ENCODE data around the gene PDE10A.

PDE10A gene

DNA sequence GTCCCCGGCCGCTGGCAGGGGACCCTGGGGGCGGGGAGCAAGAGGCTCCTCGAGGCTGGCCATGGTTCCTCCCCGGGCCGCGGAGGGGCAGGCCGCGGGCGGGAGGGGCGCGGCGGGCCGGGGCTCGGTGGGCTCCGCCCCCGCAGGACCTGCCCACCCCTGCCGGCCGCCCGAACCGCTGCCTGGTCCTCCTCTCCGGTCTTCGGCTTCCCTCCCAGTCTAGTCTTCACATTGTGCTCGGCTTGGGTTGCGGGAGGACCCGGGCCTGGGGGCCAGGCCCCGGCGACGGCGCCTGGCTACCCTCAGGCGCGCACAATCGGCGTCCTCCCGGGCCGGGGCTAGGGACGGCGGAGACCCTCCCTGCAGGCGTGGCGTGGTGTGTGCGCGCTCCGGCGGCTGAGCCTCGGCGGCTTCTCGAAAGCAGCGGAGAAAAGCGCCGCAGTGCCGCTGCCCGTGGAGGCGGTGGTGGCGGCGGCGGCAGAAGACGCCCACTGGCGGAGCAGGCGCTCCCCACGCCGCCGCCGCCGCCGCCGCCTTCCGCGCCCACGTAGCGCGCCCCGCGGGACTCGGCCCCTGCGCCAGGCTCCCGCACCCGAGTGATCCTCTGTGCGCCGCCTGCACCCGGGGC is at the start of gene PDE10A:
Gene PDE10A, minus strand, starts transcription at position 493 of the 628 bp plus-strand sequence. Its CDS starts 430 bp downstream, at position 63.
- DNase-seq (ENCODE audit: low spot score) = no peak

DNA sequence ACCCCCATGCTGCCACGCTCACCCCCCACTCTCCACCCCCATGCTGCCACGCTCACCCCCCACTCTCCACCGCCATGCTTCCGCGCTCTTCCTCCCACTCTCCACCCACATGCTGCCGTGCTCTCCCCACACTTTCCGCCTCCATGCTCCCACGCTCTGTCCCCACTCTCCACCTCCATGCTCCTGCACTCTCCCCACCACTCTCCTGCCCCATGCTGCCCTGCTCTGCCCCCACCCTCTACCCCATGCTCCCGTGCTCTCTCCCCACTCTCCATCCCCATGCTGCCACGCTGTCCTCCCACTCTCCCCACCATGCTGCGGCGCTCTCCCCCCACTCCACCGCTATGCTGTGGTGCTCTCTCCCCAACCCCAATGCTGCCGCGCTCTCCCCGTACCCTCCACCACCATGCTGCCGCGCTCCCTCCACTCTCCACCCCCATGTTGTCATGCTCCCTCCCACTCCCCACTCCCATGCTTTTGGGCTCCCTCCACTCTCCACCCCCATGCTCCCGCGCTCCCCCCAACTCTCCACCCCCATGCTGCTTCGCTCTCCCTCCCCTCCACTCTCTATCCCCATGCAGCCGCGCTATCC is 46.0 kb upstream of the PDE10A start:
- DNase-seq (ENCODE audit: low spot score) = no peak

DNA sequence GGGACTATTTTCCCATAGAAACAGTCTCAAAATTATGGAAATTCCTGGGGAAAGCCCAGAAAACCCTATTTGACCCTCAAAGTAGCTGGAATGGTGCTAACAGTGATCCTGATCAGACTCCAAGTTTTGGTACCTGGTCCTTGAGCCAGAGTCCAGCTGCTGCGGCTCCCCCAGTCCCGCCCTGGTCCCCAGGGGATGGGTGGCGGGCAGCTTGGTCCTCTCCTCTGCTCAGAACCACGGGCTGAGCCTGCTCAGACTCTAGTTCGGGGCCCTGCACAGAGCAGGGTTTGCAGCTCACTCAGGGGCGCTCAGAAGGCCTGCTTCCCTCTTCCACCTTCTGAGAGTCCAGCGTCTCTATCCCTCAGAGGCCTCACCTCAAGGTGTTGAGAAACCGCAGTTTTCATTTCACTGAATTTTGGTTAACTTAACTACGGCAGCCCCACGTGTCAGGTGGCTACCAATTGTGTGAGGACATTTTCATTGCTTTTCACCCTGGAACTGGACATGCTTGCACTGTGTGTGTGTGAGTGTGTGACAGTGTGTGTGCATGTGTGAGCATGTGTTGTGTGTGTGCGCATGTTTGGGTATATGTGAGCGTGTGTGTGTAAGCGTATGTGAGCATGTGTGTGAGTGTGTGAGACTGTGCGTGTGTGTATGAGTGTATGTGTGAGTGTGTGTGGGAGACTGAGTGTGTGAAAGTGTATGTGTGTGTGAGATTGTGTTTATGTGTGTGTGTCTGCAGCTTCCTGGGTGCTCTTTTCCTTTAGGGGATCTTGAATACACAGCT is 44.2 kb upstream of the PDE10A start:
- DNase-seq (ENCODE audit: low spot score) = no peak

DNA sequence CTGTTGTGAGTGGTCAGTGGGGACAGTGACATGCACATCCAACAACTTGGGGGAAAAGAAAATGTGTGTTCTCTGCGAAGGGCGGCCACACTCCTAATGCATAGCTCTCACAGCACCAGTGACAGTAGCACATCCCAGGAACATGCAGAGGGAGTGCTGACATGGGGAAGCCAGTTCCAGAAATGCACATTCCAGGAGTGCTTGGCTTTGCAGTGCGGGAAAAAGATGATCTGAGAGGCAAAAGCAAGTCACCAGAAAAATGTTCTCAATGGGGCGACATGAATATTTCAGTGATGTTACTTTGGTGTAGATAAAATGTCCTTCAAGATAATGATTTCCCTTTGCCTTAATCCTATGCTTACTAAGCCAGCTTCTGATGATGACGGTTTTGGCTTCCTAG is 42.9 kb upstream of the PDE10A start:
- no peak for DNase-seq (ENCODE audit: low spot score)

DNA sequence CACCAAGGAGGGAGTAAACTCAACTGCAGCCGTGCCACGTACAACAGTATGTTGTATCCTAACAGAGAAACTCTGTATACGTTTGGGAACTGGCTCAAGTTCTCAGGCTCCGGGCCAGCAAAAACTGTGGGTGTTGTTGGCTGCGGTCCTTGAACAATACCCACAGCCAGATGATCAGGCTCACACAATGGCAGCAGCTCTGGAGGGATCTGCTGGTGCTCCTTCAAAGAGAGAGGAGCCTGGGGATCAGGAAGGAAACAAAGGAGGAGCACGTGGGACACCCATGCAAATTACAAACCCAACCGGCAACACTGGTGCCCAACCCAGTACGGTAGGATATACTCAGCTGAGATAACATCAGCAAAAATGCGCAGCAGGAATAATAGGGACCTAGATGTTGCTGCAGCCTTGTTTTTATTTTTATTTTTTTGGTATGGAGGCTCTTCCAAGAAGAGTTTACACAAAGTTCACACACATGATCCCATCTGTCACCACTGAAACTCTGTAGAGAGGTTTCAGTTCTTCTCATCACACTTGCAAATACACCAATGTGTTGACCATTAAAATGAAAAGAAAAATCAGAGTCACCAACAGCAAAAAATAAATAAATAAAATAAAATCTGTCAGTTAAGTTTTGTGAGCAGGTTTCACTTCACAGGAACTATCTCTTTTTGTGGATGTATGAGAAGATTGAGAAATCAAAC is 41.2 kb upstream of the PDE10A start:
- no peak for DNase-seq (ENCODE audit: low spot score)

DNA sequence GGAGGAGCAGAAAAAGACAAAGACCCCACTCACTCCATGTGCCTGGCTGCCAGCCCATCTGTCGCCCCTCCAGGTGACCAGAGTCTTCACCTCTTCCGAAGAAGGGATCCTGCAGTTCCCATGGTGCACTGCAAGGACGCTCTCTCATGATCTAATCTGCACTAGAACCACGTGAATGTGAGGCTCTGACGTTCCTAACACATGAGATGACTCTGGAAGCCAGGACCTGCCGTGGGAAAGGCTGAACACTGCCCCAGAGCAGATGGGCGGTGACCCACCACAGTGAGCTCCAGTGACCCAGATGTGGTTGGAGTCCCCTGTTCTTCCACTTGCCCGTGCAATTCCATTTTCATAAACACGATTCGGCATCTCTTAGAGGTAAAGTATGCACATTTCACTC is 39.6 kb upstream of the PDE10A start:
- DNase-seq (ENCODE audit: low spot score) = no peak

DNA sequence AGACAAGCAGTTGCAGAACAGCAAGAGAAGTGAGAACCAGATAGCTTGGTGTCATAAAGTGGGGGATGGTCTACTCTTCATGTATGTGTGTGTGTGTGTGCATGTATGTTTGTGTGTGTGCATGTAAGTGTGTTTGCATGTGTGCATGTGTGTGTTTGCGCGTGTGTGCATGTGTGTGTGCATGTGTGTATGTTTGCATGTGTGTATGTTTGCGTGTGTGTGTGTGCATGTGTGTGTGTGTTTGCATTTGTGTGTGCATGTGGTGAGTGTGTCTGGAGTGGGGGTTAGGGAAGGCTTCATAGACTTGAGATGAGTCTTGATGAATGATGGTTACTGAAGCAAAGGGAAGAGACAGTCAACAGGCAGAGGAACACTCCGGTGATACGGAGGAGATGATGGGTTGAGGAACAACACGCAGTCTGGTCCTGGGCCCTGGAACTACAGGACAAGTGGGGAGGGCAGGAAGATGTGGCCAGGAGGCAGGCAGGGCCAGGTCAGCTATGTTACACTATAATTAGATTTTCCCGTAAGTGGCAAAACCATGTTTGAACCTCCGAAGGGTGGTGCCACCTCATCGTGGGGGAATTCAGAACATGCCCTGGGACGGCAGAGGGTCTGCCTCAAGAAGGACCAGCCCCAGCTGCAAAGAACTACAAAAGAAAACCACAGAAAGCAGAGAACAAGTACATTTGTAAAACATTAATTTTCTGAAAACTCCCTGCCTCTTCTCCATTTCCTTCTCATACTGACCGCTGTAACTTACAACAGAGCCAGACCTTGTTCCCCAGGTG is 38.7 kb upstream of the PDE10A start:
- DNase-seq (ENCODE audit: low spot score) = no peak

DNA sequence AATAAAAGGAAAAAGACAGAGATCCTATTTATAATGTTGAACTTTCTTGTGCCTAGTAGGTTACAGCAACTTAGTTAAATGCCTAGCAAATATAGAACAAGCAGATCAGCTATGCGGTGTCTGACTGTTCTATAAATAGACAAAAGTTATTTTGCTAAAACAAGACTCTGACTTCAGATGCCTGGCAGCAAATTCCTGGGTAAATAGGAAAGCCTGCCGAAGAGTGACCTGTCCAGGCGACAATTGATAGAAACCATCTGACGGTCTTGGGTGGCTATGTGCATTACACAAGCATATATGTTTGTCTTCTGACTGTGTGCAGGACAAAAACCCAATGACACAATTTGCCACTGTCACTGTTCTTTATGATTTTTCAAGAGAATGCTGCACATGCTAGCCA is 38.0 kb upstream of the PDE10A start:
- DNase-seq (ENCODE audit: low spot score) = no peak

DNA sequence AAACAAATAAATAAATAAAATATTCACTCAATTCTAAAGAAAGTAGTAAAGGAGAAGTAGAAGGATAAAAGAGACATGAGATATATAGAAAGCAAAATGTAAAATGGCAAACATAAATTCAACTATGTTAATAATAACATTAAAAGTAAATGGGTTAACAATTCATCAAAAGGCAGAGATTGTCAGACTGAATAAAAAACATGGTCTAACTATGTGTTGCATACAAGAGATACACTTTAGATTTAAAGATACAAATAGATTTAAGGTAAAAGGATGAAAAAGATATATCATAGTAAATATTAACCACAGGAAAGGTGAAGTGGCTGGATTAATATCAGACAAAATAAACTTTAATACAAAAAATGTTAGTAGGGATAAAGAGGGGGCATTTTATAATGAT is 35.8 kb upstream of the PDE10A start:
- DNase-seq (ENCODE audit: low spot score) = no peak

DNA sequence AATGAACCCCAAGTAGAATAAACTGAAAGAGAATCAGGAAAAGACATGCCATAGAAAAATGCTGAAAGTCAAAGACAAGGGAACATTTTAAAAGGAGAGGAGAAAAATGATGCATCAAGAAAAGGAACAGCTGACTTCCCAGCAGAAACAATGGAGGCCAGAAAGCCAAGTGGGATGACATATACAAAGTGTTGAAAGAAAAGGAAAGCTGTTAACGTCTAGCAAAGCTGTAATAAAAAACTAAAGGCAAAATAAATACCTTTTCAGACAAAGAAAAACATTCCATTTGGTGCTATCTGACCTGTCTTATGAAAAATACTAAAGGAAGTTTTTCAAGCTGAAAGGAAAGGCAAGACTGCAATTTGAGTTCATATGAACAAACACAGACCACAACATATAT is 34.1 kb upstream of the PDE10A start:
- no peak for DNase-seq (ENCODE audit: low spot score)

DNA sequence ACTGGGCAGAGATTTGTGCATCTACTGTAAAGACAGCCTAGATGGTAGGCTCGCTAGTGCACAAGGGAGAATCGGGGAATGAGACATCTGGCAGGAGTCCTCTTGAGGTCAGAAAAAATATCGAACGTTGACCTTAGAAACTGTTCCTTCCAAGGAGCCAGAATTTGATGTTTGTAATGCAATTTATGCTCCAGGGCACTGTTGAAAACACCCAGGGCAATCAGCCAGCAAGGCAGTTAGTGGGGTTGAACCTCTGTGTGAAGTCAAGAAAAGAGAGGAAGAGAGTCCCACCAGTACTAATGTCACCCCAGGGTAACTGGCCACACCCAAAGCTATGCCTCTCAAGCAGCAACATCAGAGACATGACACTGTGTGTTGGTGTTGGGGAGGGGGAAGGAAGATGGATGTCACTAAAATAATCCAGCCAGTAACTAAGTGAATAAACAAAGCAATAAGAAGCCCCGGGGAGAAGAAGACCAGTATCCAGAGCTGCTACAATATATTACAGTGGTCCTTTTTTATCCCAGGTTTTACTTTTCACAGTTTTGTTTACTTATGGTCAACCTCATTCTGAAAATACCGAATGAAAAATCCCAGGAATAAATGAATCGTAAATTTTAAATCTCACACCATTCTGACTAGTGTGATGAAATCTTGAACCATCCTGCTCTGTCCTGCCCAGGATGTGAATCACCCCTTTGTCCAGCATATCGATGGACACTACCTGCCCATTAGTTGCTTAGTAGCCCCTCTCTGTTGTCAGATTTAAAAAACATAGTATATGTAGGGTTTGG is 32.9 kb upstream of the PDE10A start:
- no peak for DNase-seq (ENCODE audit: low spot score)

DNA sequence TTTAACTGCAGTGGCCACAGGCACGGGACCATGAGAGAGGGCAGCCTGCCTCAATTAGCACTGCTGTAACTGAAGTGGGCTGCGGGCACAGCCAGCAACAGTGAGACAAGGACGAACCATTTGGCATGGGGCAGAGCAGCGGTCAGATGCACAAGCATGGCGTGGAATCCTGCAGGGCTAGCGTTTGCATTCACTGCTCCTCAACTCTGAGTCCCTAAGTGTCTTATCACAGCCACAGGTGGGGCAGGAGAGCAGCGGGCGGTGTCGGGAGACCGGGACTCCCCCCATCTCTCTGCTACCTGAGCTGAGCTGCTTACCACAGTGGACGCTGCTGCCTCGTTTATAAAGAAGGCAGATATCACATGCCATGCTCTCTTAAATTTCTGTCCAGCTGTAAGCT is 31.3 kb upstream of the PDE10A start:
- DNase-seq (ENCODE audit: low spot score) = no peak

DNA sequence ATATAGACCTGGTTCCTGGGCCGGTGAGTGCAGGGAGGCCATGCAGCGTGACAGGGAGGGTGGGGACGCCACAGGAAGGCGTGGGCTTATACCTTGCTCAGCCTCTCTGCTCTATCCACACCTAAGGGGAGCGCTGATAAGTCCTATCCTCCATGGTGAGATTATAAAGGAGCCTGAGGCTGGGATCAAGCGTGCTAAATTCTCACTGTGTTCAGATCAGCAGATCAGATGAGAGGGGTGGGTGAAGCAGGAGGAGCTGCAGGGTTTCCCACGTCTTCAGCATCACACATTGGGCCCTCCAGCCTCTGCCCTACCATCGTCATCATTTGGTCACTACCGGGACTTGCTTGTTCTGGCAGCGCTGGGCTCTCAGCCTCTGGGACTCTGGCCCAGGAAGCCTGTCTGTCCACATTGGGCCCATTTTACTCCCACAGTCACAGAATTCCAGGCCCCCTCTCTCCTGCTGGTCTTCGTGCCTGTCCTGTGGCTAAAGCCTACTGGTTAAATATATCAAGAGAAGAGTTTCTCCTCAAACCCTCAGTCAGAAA is 29.1 kb upstream of the PDE10A start:
- DNase-seq (ENCODE audit: low spot score) = no peak

DNA sequence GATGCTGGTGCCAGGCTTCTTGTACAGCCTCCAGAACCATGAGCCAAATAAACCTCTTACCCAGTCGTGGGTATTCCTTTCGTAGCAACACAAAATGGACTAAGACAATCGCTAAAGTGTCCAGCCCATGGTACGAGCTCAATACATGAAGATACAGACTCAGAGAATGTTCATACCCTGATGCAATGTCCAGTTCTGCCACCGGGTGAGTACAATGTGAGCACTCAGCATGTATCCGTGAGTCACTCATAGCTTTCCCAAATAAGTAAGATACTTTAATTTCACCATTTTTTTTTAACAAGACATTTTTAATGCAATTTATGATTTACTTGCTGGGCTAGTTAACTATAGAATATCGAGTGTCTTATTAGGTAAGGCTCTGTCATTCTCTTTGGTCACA is 26.7 kb upstream of the PDE10A start:
- no peak for DNase-seq (ENCODE audit: low spot score)

DNA sequence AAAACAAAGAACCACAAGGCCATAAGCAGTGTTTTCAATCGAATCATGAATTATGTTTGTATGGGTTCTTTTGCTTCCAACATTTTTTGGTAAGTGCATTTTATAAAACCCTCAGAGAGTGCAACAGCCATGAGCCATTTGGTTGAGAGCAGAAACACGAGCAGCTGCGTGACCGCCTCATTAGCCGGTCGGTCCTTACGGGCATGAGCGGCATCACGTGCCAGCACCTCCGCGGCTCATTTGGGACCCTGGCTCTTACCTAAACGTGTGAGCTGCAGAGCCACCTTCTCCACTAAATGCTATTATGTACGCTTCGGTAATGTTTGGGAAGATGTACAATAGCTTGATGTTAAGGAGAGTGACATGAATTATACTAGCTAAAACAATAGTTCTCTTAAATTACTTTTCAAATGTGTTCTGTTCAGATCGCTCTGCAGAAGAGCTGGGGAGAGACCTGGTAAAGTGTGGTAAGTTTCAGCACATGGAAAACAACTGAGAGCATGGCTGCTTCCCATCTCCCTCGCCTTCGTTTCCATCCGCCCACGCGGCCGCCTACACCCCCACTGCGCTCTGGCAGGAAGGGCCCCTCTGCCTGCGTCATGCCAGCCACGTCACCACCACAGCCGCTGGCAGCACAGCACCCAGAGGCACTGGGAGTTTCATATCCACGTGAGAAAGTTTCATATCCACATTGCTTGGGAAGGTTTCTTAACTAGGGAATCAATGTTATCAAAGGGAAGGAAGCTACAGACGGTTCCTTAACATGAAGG is 23.7 kb upstream of the PDE10A start:
- DNase-seq (ENCODE audit: low spot score) = peak; percentile 86

DNA sequence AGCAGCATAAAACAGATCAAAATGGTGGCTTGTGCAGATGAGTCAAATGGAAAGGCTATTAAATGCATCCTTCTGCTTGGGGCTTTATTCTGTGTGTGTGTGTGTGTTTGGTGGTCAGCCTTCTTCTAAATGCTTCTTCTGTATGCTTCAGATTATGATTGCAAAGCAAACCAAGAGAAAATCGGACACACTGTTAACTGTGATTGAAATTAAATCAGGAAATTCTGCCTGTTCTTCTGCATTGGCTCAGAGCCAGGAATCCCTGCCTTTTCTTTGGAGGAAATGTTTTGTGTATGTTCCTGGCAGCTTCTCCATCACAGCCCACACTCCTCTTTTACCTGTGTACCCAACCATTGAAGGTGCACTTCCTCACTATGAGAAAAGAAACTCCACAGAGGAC is 22.3 kb upstream of the PDE10A start:
- DNase-seq (ENCODE audit: low spot score) = no peak

DNA sequence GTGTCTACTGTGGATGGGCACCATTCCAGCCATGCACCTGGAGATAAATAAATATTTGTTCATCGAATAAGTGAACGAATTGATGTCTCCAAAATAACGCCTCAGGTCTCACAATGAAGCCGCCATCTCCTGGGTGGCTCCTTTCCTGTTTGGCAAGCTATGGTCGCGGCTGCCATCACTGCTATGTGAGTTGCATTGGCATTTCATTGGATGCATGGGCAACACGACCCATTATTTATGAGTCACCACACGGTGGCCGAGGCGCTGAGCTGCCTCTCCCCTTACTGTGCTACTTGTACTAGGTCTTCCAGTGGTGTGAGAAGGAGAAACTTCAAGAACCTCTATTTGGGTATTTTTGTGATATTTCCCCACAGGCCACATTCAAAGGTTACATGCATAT is 21.3 kb upstream of the PDE10A start:
- DNase-seq (ENCODE audit: low spot score) = no peak

DNA sequence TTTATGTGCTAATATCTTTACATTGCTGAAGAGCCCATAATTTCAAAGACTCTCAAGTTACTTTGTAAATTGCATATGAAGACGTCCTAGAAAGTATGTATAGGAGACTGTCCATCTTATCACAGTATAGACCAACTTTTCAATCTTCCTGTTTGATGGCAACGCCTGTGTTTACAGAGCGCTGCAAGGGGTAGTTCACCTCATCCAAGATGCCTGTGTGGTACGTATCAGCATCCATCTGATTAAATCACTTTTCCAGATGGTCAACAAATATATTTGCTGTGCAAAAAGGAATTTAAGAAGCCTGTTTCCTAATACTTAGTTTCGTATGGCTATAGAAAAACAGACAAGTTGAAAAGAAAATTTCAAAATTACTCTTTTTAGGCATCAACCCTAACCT is 17.9 kb upstream of the PDE10A start:
- DNase-seq (ENCODE audit: low spot score) = no peak

DNA sequence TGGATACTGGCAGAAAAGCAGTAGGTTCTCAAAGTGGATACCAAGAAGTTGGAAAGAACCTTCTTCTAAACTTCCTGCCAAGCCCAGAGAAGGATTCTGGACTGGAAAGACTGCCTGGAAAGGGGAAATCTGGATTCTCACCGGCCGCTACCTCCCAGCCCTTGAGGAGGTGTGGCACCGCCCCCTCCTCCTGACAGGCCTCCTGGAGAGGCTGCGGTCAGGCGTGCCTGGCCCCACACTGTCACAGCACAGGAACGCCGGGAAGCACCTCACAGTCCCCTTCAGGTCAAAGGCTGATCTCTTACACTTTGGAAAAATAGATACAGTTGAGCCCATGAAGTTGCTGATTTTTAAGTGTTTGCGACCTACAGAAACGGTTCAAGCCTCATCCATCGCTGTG is 16.3 kb upstream of the PDE10A start:
- no peak for DNase-seq (ENCODE audit: low spot score)

DNA sequence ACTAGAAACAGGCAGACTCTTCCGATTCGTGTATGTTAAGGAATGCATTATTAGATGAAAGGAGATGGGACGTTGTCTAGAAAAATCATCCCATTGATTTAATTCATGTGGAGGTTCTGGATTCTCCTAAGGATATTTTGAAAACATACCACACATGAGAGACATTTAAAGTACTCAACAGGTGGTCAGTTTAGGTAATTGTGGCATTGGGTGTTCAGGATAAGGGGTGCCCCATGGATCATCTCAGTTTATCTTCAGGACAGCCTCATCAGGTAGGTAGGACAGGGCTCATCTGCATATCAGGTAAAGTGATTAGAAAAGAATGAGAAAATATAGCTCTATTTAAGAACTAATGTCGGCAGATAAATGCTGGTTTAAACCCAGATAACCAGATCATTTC is 15.9 kb upstream of the PDE10A start:
- no peak for DNase-seq (ENCODE audit: low spot score)

All from putamen (tissue), 1 donor.